A673 (cell line): ENCODE measurements around the gene NOX3. TPM values are rescaled to one million over a fixed set of nuclear protein-coding genes. Genes with fewer than 3 reads are reported as not detected.

Experiments used
- BruUV-seq: library from RNA; stranded (reverse); fragments of 400-500 nt; replicated peaks from 2 replicates; lab custom pipeline; 2021; lab: Mats Ljungman, UMichigan
- CTCF ChIA-PET: fragments of 300-600 bp; sonication (Branson Sonifier 250); formaldehyde crosslinking; loops from one replicate; lab custom pipeline; 2022; ENCODE audit warnings: antibody characterized with exemption; lab: Charles Lee
- POLR2A ChIA-PET: fragments of 300-600 bp; sonication (Branson Sonifier 250); formaldehyde crosslinking; loops from one replicate; lab custom pipeline; 2022; ENCODE audit warnings: antibody characterized with exemption; ENCODE audit not compliant: low non-redundant PET; lab: Charles Lee
- DNase-seq: peaks from one replicate; pipeline ENCODE4 v3.0.0-alpha.2; 2015; ENCODE audit warnings: low spot score
- H3K27ac ChIP-seq: fragments of 200-600 bp; sonication (generic); 2 replicates; pipeline ENCODE4 v1.5.1; 2016; ENCODE audit warnings: mixed run types, low read depth, mild to moderate bottlenecking, mixed read lengths, antibody characterized with exemption, low read length; ENCODE audit not compliant: poor library complexity, severe bottlenecking
- H3K27me3 ChIP-seq: fragments of 200-600 bp; sonication (generic); replicated peaks from 2 replicates; pipeline ENCODE4 v1.6.1; 2017; ENCODE audit warnings: mixed run types, low read depth, mild to moderate bottlenecking, mixed read lengths, antibody characterized with exemption, low read length; ENCODE audit not compliant: insufficient read depth, poor library complexity
- H3K36me3 ChIP-seq: fragments of 200-600 bp; sonication (generic); 2 replicates; pipeline ENCODE4 v1.6.1; 2016; ENCODE audit warnings: mixed run types, mild to moderate bottlenecking, mixed read lengths, antibody characterized with exemption, low read length; ENCODE audit not compliant: insufficient read depth, poor library complexity, severe bottlenecking
- H3K4me1 ChIP-seq: fragments of 200-600 bp; sonication (generic); 2 replicates; pipeline ENCODE4 v1.6.1; 2017; ENCODE audit warnings: mixed run types, mild to moderate bottlenecking, mixed read lengths, antibody characterized with exemption, low read length; ENCODE audit not compliant: insufficient read depth, poor library complexity, severe bottlenecking
- H3K4me3 ChIP-seq: fragments of 200-600 bp; sonication (generic); 2 replicates; pipeline ENCODE4 v1.5.1; 2016; ENCODE audit warnings: low read depth, mixed run types, mild to moderate bottlenecking, mixed read lengths, low read length; ENCODE audit not compliant: poor library complexity, severe bottlenecking
- H3K9me3 ChIP-seq: fragments of 200-600 bp; sonication (generic); 2 replicates; pipeline ENCODE4 v1.6.1; 2016; ENCODE audit warnings: mixed run types, low read depth, mild to moderate bottlenecking, mixed read lengths, antibody characterized with exemption, low read length; ENCODE audit not compliant: poor library complexity, severe bottlenecking
- CTCF ChIP-seq: fragments of 300-800, 200-600 bp; sonication (generic); conservative IDR thresholded peaks from 2 replicates; pipeline ENCODE4 v1.5.1; 2017; ENCODE audit warnings: low read depth, mild to moderate bottlenecking, antibody characterized with exemption, low read length, moderate library complexity, mixed read lengths
- EZH2 ChIP-seq: fragments of 200-600 bp; sonication (generic); IDR thresholded peaks from 2 replicates; pipeline ENCODE4 v1.6.1; 2017; ENCODE audit warnings: borderline replicate concordance, low read depth, mild to moderate bottlenecking, mixed read lengths, antibody characterized with exemption, low read length; ENCODE audit not compliant: poor library complexity, severe bottlenecking
- intact Hi-C: fragments of 100-400 bp; cut with micrococcal nuclease; formaldehyde crosslinking; loops from one replicate; pipeline ENCODE4 v1.10.0; 2022; ENCODE audit not compliant: unreplicated experiment
- total RNA-seq: library from RNA; stranded (reverse); gene quantifications from 2 replicates; pipeline ENCODE4 v1.2.3, GENCODE V29; 2021

Gene NOX3
- total RNA-seq, 1 experiment from 2014 or later, result not detected

- intact Hi-C loops, result no loop called here
- TF ChIP-seq CTCF (no peak), EZH2 (no peak)
- no TSS peak for BruUV-seq
- H3K4me3 ChIP-seq, result no peak overlapping the region
- H3K27ac ChIP-seq, result no peak overlapping the region
- no peaks in the 10 kb centered on the region for H3K36me3 ChIP-seq
- H3K4me1 ChIP-seq, result no peaks in the 10 kb centered on the region
- ChIA-PET CTCF (no interaction called here), POLR2A (no interaction called here)
- no peaks in the 10 kb centered on the region for H3K27me3 ChIP-seq
- no peaks in the 10 kb centered on the region for H3K9me3 ChIP-seq
- no peak for DNase-seq
These were observed 73.3 kb downstream of the NOX3 start for GRCh38 chr6:155382338-155382685.

- Histone ChIP-seq H3K4me3 (no peak overlapping the region), H3K36me3 (no peaks in the 10 kb centered on the region), H3K27me3 (no peaks in the 10 kb centered on the region), H3K9me3 (no peaks in the 10 kb centered on the region), H3K27ac (no peak overlapping the region), H3K4me1 (no peaks in the 10 kb centered on the region)
- TF ChIP-seq EZH2, result no peak
- TF ChIP-seq CTCF, result no peak
- ChIA-PET POLR2A (no interaction called here), CTCF (no interaction called here)
- DNase-seq, result no peak
- intact Hi-C loops, result no loop called here
- BruUV-seq, result no TSS peak
These were observed 73.8 kb downstream of the NOX3 start for GRCh38 chr6:155381673-155382337.

GRCh38 chr6:155380666-155381332 is 74.8 kb downstream of the NOX3 start:
- no peaks in the 10 kb centered on the region for H3K27me3 ChIP-seq
- DNase-seq, result no peak
- no TSS peak for BruUV-seq
- intact Hi-C loops, result no loop called here
- ChIA-PET CTCF (no interaction called here), POLR2A (no interaction called here)
- no peaks in the 10 kb centered on the region for H3K4me1 ChIP-seq
- H3K9me3 ChIP-seq, result no peaks in the 10 kb centered on the region
- H3K27ac ChIP-seq, result no peak overlapping the region
- no peak overlapping the region for H3K4me3 ChIP-seq
- peak; percentile 34 for TF ChIP-seq CTCF
- TF ChIP-seq EZH2, result no peak
- no peaks in the 10 kb centered on the region for H3K36me3 ChIP-seq
